ENCODE data around the gene JAZF1.

The JAZF1 gene

GRCh38 chr7:27842851-27843250 lies 337.7 kb downstream of the JAZF1 start:
- Histone ChIP-seq H2AK5ac (ENCODE audit: low read depth, low read length) (no peak overlapping the region), H3K4me1 (ENCODE audit: control insufficient read depth in 2 of 2, insufficient read depth in 1 of 2, low read depth in 1 of 2, low read length in 2 of 2) (peaks cover 0 to 7% of the 10 kb centered on the region in 2 donors), H2BK5ac (ENCODE audit: low read length) (no peak overlapping the region), H3K27ac (replicated peaks; ENCODE audit: low read length) (no peak overlapping the region), H3K9me3 (replicated peaks in 1 of 2; ENCODE audit: control insufficient read depth in 2 of 2, insufficient read depth in 1 of 2, low read depth in 1 of 2, low read length in 2 of 2) (no peaks in the 10 kb centered on the region), H3K18ac (ENCODE audit: low read length) (peak overlapping the region; percentile 74), H2BK15ac (ENCODE audit: low read length) (no peak overlapping the region), H3K14ac (ENCODE audit: low read length) (no peak overlapping the region), H2BK120ac (ENCODE audit: low read depth, low read length) (no peak overlapping the region), H3K27me3 (ENCODE audit: control insufficient read depth in 3 of 3, insufficient read depth in 3 of 3, low read depth in 1 of 3, low read length in 3 of 3) (no peaks in the 10 kb centered on the region), H2AFZ (ENCODE audit: low read length) (no peak overlapping the region), H4K8ac (ENCODE audit: low read depth, low read length) (no peak overlapping the region), H3K4me3 (ENCODE audit: low read length in 2 of 2) (no peak overlapping the region), H3K23ac (ENCODE audit: low read depth, low read length, poor library complexity) (no peak overlapping the region), H3K4ac (ENCODE audit: low read length) (no peak overlapping the region), H3K9ac (ENCODE audit: low read depth, low read length, poor library complexity) (no peak overlapping the region), H2BK12ac (ENCODE audit: low read length) (peak overlapping the region; percentile 82), H4K91ac (ENCODE audit: low read depth, low read length, poor library complexity) (no peak overlapping the region), H3K36me3 (replicated peaks in 1 of 2; ENCODE audit: control insufficient read depth in 2 of 2, insufficient read depth in 2 of 2, low read length in 2 of 2) (no peaks in the 10 kb centered on the region), H3K79me1 (ENCODE audit: low read depth, low read length) (no peaks in the 10 kb centered on the region), H3K4me2 (ENCODE audit: insufficient read depth, low read length, poor library complexity, severe bottlenecking) (no peak overlapping the region)
- WGBS, 2 donors (ENCODE audit: extremely low coverage in 2 of 2, insufficient read length in 2 of 2, insufficient replicate concordance in 1 of 2): no CpG with 5 or more reads among the region's 9 CpGs
- DNase-seq (ENCODE audit: low spot score): no peak

GRCh38 chr7:27842094-27842692 lies 338.4 kb downstream of the JAZF1 start:
- no CpG with 5 or more reads among the region's 14 CpGs for WGBS, 2 donors (ENCODE audit: extremely low coverage in 2 of 2, insufficient read length in 2 of 2, insufficient replicate concordance in 1 of 2)
- Histone ChIP-seq H3K79me1 (ENCODE audit: low read depth, low read length) (no peaks in the 10 kb centered on the region), H3K4me2 (ENCODE audit: insufficient read depth, low read length, poor library complexity, severe bottlenecking) (no peak overlapping the region), H3K4me3 (ENCODE audit: low read length in 2 of 2) (no peak overlapping the region), H2AK5ac (ENCODE audit: low read depth, low read length) (no peak overlapping the region), H3K27me3 (ENCODE audit: control insufficient read depth in 3 of 3, insufficient read depth in 3 of 3, low read depth in 1 of 3, low read length in 3 of 3) (no peaks in the 10 kb centered on the region), H2BK15ac (ENCODE audit: low read length) (no peak overlapping the region), H4K91ac (ENCODE audit: low read depth, low read length, poor library complexity) (no peak overlapping the region), H3K9me3 (replicated peaks in 1 of 2; ENCODE audit: control insufficient read depth in 2 of 2, insufficient read depth in 1 of 2, low read depth in 1 of 2, low read length in 2 of 2) (no peaks in the 10 kb centered on the region), H3K9ac (ENCODE audit: low read depth, low read length, poor library complexity) (no peak overlapping the region), H2BK12ac (ENCODE audit: low read length) (no peak overlapping the region), H3K18ac (ENCODE audit: low read length) (no peak overlapping the region), H3K14ac (ENCODE audit: low read length) (no peak overlapping the region), H2BK5ac (ENCODE audit: low read length) (no peak overlapping the region), H3K27ac (replicated peaks; ENCODE audit: low read length) (no peak overlapping the region), H3K4me1 (ENCODE audit: control insufficient read depth in 2 of 2, insufficient read depth in 1 of 2, low read depth in 1 of 2, low read length in 2 of 2) (peaks cover 0 to 7% of the 10 kb centered on the region in 2 donors), H2AFZ (ENCODE audit: low read length) (no peak overlapping the region), H2BK120ac (ENCODE audit: low read depth, low read length) (no peak overlapping the region), H4K8ac (ENCODE audit: low read depth, low read length) (no peak overlapping the region), H3K36me3 (replicated peaks in 1 of 2; ENCODE audit: control insufficient read depth in 2 of 2, insufficient read depth in 2 of 2, low read length in 2 of 2) (no peaks in the 10 kb centered on the region), H3K23ac (ENCODE audit: low read depth, low read length, poor library complexity) (no peak overlapping the region), H3K4ac (ENCODE audit: low read length) (no peak overlapping the region)
- no peak for DNase-seq (ENCODE audit: low spot score)

GRCh38 chr7:27840760-27841364 lies 339.7 kb downstream of the JAZF1 start:
- H2AFZ ChIP-seq (ENCODE audit: low read length): peak overlapping the region; percentile 36
- no peak for DNase-seq (ENCODE audit: low spot score)
- WGBS, 2 donors (ENCODE audit: extremely low coverage in 2 of 2, insufficient read length in 2 of 2, insufficient replicate concordance in 1 of 2): no CpG with 5 or more reads among the region's 18 CpGs

GRCh38 chr7:27840313-27840712 lies 340.3 kb downstream of the JAZF1 start:
- peaks cover 0 to 7% of the 10 kb centered on the region in 2 donors for H3K4me1 ChIP-seq (ENCODE audit: control insufficient read depth in 2 of 2, insufficient read depth in 1 of 2, low read depth in 1 of 2, low read length in 2 of 2)
- no peak overlapping the region for H3K18ac ChIP-seq (ENCODE audit: low read length)
- no peak overlapping the region for H2AFZ ChIP-seq (ENCODE audit: low read length)
- no peak overlapping the region for H4K91ac ChIP-seq (ENCODE audit: low read depth, low read length, poor library complexity)
- H3K27ac ChIP-seq (replicated peaks; ENCODE audit: low read length): no peak overlapping the region
- DNase-seq (ENCODE audit: low spot score): no peak
- H3K36me3 ChIP-seq (replicated peaks in 1 of 2; ENCODE audit: control insufficient read depth in 2 of 2, insufficient read depth in 2 of 2, low read length in 2 of 2): no peaks in the 10 kb centered on the region
- H2BK15ac ChIP-seq (ENCODE audit: low read length): no peak overlapping the region
- H2BK120ac ChIP-seq (ENCODE audit: low read depth, low read length): no peak overlapping the region
- no peak overlapping the region for H2BK12ac ChIP-seq (ENCODE audit: low read length)
- H3K4me3 ChIP-seq (ENCODE audit: low read length in 2 of 2): no peak overlapping the region
- peak overlapping the region; percentile 47 for H2AK5ac ChIP-seq (ENCODE audit: low read depth, low read length)
- no peak overlapping the region for H3K9ac ChIP-seq (ENCODE audit: low read depth, low read length, poor library complexity)
- H4K8ac ChIP-seq (ENCODE audit: low read depth, low read length): no peak overlapping the region
- peak overlapping the region; percentile 5 for H3K23ac ChIP-seq (ENCODE audit: low read depth, low read length, poor library complexity)
- H3K4me2 ChIP-seq (ENCODE audit: insufficient read depth, low read length, poor library complexity, severe bottlenecking): no peak overlapping the region
- H3K79me1 ChIP-seq (ENCODE audit: low read depth, low read length): no peaks in the 10 kb centered on the region
- no peaks in the 10 kb centered on the region for H3K9me3 ChIP-seq (replicated peaks in 1 of 2; ENCODE audit: control insufficient read depth in 2 of 2, insufficient read depth in 1 of 2, low read depth in 1 of 2, low read length in 2 of 2)
- H3K14ac ChIP-seq (ENCODE audit: low read length): no peak overlapping the region
- H3K27me3 ChIP-seq (ENCODE audit: control insufficient read depth in 3 of 3, insufficient read depth in 3 of 3, low read depth in 1 of 3, low read length in 3 of 3): no peaks in the 10 kb centered on the region
- H2BK5ac ChIP-seq (ENCODE audit: low read length): no peak overlapping the region
- WGBS, 2 donors (ENCODE audit: extremely low coverage in 2 of 2, insufficient read length in 2 of 2, insufficient replicate concordance in 1 of 2): no CpG with 5 or more reads among the region's 8 CpGs
- no peak overlapping the region for H3K4ac ChIP-seq (ENCODE audit: low read length)

More at GRCh38 chr7:27840760-27841364, 339.7 kb downstream of the JAZF1 start:
- Histone ChIP-seq H3K4me1 (ENCODE audit: control insufficient read depth in 2 of 2, insufficient read depth in 1 of 2, low read depth in 1 of 2, low read length in 2 of 2) (peaks cover 0 to 7% of the 10 kb centered on the region in 2 donors), H3K18ac (ENCODE audit: low read length) (peak overlapping the region; percentile 79), H3K9me3 (replicated peaks in 1 of 2; ENCODE audit: control insufficient read depth in 2 of 2, insufficient read depth in 1 of 2, low read depth in 1 of 2, low read length in 2 of 2) (no peaks in the 10 kb centered on the region), H3K4ac (ENCODE audit: low read length) (no peak overlapping the region), H2AK5ac (ENCODE audit: low read depth, low read length) (peak overlapping the region; percentile 47), H2BK15ac (ENCODE audit: low read length) (peak overlapping the region; percentile 75), H2BK120ac (ENCODE audit: low read depth, low read length) (no peak overlapping the region), H3K27ac (replicated peaks; ENCODE audit: low read length) (no peak overlapping the region), H3K23ac (ENCODE audit: low read depth, low read length, poor library complexity) (peak overlapping the region; percentile 5), H4K91ac (ENCODE audit: low read depth, low read length, poor library complexity) (no peak overlapping the region), H2BK5ac (ENCODE audit: low read length) (no peak overlapping the region), H3K36me3 (replicated peaks in 1 of 2; ENCODE audit: control insufficient read depth in 2 of 2, insufficient read depth in 2 of 2, low read length in 2 of 2) (no peaks in the 10 kb centered on the region), H4K8ac (ENCODE audit: low read depth, low read length) (no peak overlapping the region), H3K14ac (ENCODE audit: low read length) (no peak overlapping the region), H3K4me3 (ENCODE audit: low read length in 2 of 2) (no peak overlapping the region), H3K79me1 (ENCODE audit: low read depth, low read length) (no peaks in the 10 kb centered on the region), H3K9ac (ENCODE audit: low read depth, low read length, poor library complexity) (no peak overlapping the region), H3K4me2 (ENCODE audit: insufficient read depth, low read length, poor library complexity, severe bottlenecking) (no peak overlapping the region), H2BK12ac (ENCODE audit: low read length) (no peak overlapping the region), H3K27me3 (ENCODE audit: control insufficient read depth in 3 of 3, insufficient read depth in 3 of 3, low read depth in 1 of 3, low read length in 3 of 3) (no peaks in the 10 kb centered on the region)
